Measurements from ENCODE around the gene LSS. TPM values are rescaled to one million over a fixed set of nuclear protein-coding genes. Genes with fewer than 3 reads are reported as not detected.

LSS gene
- total RNA-seq, 1 donor from 2014 or later: 103 TPM

GRCh38 chr21:46156678-46157077 lies 71.9 kb downstream of the LSS start:
- DNase-seq (ENCODE audit: extremely low spot score in 2 of 2): no peak
- TF ChIP-seq POLR2AphosphoS5 (IDR thresholded peaks at IDR 0.05; ENCODE audit: insufficient read depth in 1 of 2, low read depth in 1 of 2): no peak
- TF ChIP-seq POLR2A (IDR thresholded peaks at IDR 0.05): no peak
- TF ChIP-seq, protein P1, sequence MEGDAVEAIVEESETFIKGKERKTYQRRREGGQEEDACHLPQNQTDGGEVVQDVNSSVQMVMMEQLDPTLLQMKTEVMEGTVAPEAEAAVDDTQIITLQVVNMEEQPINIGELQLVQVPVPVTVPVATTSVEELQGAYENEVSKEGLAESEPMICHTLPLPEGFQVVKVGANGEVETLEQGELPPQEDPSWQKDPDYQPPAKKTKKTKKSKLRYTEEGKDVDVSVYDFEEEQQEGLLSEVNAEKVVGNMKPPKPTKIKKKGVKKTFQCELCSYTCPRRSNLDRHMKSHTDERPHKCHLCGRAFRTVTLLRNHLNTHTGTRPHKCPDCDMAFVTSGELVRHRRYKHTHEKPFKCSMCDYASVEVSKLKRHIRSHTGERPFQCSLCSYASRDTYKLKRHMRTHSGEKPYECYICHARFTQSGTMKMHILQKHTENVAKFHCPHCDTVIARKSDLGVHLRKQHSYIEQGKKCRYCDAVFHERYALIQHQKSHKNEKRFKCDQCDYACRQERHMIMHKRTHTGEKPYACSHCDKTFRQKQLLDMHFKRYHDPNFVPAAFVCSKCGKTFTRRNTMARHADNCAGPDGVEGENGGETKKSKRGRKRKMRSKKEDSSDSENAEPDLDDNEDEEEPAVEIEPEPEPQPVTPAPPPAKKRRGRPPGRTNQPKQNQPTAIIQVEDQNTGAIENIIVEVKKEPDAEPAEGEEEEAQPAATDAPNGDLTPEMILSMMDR (IDR thresholded peaks at IDR 0.05): no peak
- intact Hi-C loops (cut with DNase I): no loop called here

DNA sequence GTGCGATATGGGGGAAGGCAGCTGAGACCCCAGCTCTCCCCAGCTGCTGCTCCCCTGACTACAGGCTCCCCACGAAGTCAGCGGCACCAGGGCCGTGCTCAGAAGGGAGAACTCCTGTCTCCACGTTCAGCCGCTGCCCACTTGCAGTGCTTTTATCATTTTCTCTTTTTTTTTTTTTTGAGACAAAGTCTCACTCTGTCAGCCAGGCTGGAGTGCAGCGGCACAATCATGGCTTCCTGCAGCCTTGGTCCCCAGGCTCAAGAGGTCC lies 72.3 kb downstream of the LSS start:
- peaks cover 12% of the 10 kb centered on the region for H3K4me1 ChIP-seq
- DNase-seq (ENCODE audit: extremely low spot score in 2 of 2): peak in 1 of 2 donors; percentile 40
- no peak overlapping the region for H3K27ac ChIP-seq
- no peaks in the 10 kb centered on the region for H3K9me3 ChIP-seq
- H3K27me3 ChIP-seq: no peaks in the 10 kb centered on the region
- H3K36me3 ChIP-seq: peaks cover 0 to 4% of the 10 kb centered on the region in 2 donors
- intact Hi-C loops (cut with DNase I): no loop called here
- TF ChIP-seq POLR2A (IDR thresholded peaks at IDR 0.05) (no peak), POLR2AphosphoS5 (IDR thresholded peaks at IDR 0.05; ENCODE audit: insufficient read depth in 1 of 2, low read depth in 1 of 2) (no peak)
- TF ChIP-seq, protein P1 (IDR thresholded peaks at IDR 0.05): no peak
- H3K4me3 ChIP-seq: no peak overlapping the region

More at GRCh38 chr21:46156678-46157077, 71.9 kb downstream of the LSS start:
- H3K4me3 ChIP-seq: no peak overlapping the region
- H3K4me1 ChIP-seq: peaks cover 12% of the 10 kb centered on the region
- no peaks in the 10 kb centered on the region for H3K27me3 ChIP-seq
- no peak overlapping the region for H3K27ac ChIP-seq
- H3K9me3 ChIP-seq: no peaks in the 10 kb centered on the region
- H3K36me3 ChIP-seq: peaks cover 0 to 4% of the 10 kb centered on the region in 2 donors

DNA sequence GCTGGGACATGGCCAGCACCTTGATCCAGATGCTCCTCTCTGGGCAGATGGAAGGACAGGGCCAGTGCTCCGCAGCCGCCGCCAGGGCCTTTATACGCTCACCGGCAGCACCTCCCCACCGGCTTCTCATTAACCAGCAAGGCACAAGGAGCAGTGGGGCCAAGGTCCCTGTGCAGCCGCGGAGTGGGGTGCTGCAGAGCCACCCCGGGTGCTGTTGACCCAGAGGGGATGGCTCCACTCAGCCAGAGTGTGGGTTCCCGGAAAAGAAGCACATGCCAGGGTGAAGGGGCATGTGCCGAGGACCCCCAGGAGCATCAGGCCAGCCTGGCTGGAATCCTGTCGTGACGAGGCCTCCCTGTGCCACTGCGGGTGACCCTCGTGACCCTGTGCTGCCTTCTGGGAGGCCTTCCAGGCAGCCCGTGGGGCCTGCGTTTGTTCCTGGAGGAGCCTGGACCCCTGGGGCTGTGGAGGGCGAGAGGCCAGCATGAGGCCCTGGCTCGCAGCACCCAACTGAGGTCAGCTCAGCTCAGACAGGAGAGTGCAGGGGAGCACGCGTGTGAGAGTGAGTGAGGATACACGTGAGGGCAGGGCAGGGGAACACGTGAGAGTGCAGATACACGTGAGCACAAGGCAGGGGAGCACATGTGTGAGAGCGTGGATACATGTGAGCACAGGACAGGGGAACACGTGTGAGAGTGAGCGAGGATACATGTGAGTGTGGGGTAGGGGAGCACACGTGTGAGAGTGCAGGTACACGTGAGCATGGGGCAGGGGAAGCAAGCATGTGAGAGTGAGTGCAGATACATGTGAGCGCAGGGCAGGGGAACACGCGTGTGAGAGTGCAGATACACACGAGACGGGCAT lies 72.8 kb downstream of the LSS start, which contains the start of gene FTCD:
TSS of gene FTCD (minus strand) at position 66 of the 864 bp plus-strand sequence. CDS start at position 10, 56 bp downstream.
- intact Hi-C loops (cut with DNase I): no loop called here
- Histone ChIP-seq H3K27me3 (no peaks in the 10 kb centered on the region), H3K9me3 (no peaks in the 10 kb centered on the region), H3K27ac (no peak within 1 kb of the TSS), H3K4me3 (no peak within 1 kb of the TSS), H3K4me1 (peaks cover 12% of the 10 kb centered on the region), H3K36me3 (no peaks in the 10 kb centered on the region)
- TF ChIP-seq POLR2A (IDR thresholded peaks at IDR 0.05) (no peak), POLR2AphosphoS5 (IDR thresholded peaks at IDR 0.05; ENCODE audit: insufficient read depth in 1 of 2, low read depth in 1 of 2) (no peak)
- TF ChIP-seq, protein P1 (IDR thresholded peaks at IDR 0.05): no peak
- DNase-seq (ENCODE audit: extremely low spot score in 2 of 2): peak; percentile 75 to 87

GRCh38 chr21:46154955-46155513 lies 73.5 kb downstream of the LSS start:
- TF ChIP-seq POLR2AphosphoS5 (IDR thresholded peaks at IDR 0.05; ENCODE audit: insufficient read depth in 1 of 2, low read depth in 1 of 2): no peak
- TF ChIP-seq, protein P1 (IDR thresholded peaks at IDR 0.05): no peak
- TF ChIP-seq POLR2A (IDR thresholded peaks at IDR 0.05): no peak
- intact Hi-C loops (cut with DNase I): no loop called here
- Histone ChIP-seq H3K9me3 (no peaks in the 10 kb centered on the region), H3K27ac (no peak overlapping the region), H3K36me3 (no peaks in the 10 kb centered on the region), H3K4me1 (peaks cover 12% of the 10 kb centered on the region), H3K27me3 (no peaks in the 10 kb centered on the region), H3K4me3 (no peak overlapping the region)
- peak; percentile 77 to 78 for DNase-seq (ENCODE audit: extremely low spot score in 2 of 2)

Data from vagina (tissue), 2 donors.